Loucy (cell line): Measurements from ENCODE around the gene TMEM38B.

ENCODE experiments used
- H2AFZ ChIP-seq: fragments of 200-600 bp; sonication (generic); 2 replicates; pipeline ENCODE4 v1.6.0; 2016; ENCODE audit warnings: antibody characterized with exemption, mild to moderate bottlenecking, low read length, moderate library complexity
- H3F3A ChIP-seq: fragments of 200-600 bp; 2 replicates; pipeline ENCODE4 v1.6.0; 2016; ENCODE audit warnings: antibody characterized with exemption, low read depth, mild to moderate bottlenecking
- H3K27me3 ChIP-seq: fragments of 200-600 bp; sonication (generic); 2 replicates; pipeline ENCODE4 v1.6.1; 2014; ENCODE audit warnings: low read length, mild to moderate bottlenecking; ENCODE audit not compliant: insufficient read depth, poor library complexity, severe bottlenecking
- H3K36me3 ChIP-seq: fragments of 200-600 bp; sonication (generic); 2 replicates; pipeline ENCODE4 v1.6.1; 2016; ENCODE audit warnings: low read length; ENCODE audit not compliant: insufficient read depth
- H3K4me1 ChIP-seq: fragments of 200-600 bp; sonication (generic); 2 replicates; pipeline ENCODE4 v1.5.1; 2014; ENCODE audit warnings: low read length, mild to moderate bottlenecking; ENCODE audit not compliant: insufficient read depth, poor library complexity, severe bottlenecking
- H3K4me2 ChIP-seq: fragments of 200-600 bp; sonication (generic); 2 replicates; pipeline ENCODE4 v1.6.0; 2014; ENCODE audit warnings: antibody characterized with exemption, low read length, low read depth, mild to moderate bottlenecking; ENCODE audit not compliant: poor library complexity, severe bottlenecking
- H3K4me3 ChIP-seq: fragments of 200-600 bp; sonication (generic); 2 replicates; pipeline ENCODE4 v1.5.1; 2014; ENCODE audit warnings: low read length, mild to moderate bottlenecking, mixed read lengths; ENCODE audit not compliant: poor library complexity, severe bottlenecking
- H3K79me2 ChIP-seq: fragments of 200-600 bp; sonication (generic); 2 replicates; pipeline ENCODE4 v1.6.1; 2014; ENCODE audit warnings: low read length; ENCODE audit not compliant: insufficient read depth
- H3K9ac ChIP-seq: fragments of 200-600 bp; sonication (generic); 2 replicates; pipeline ENCODE4 v1.6.0; 2014; ENCODE audit warnings: mild to moderate bottlenecking, low read depth, low read length, moderate library complexity; ENCODE audit not compliant: poor library complexity, severe bottlenecking
- H3K9me2 ChIP-seq: fragments of 200-600 bp; sonication (generic); replicated peaks from 2 replicates; pipeline ENCODE4 v1.6.1; 2016; ENCODE audit warnings: low read depth, low read length, mixed read lengths
- H3K9me3 ChIP-seq: fragments of 200-600 bp; sonication (generic); 2 replicates; pipeline ENCODE4 v1.6.1; 2014; ENCODE audit warnings: mild to moderate bottlenecking, antibody characterized with exemption, low read length, low read depth; ENCODE audit not compliant: insufficient read depth
- H4K20me1 ChIP-seq: fragments of 200-600 bp; sonication (generic); 2 replicates; pipeline ENCODE4 v1.6.0; 2014; ENCODE audit warnings: antibody characterized with exemption, low read length, mild to moderate bottlenecking; ENCODE audit not compliant: insufficient read depth, poor library complexity, severe bottlenecking
- CTCF ChIP-seq: fragments of 200-600 bp; sonication (generic); conservative IDR thresholded peaks from 2 replicates; pipeline ENCODE4 v1.5.1; 2014; ENCODE audit warnings: mild to moderate bottlenecking, antibody characterized with exemption, low read length
- EZH2phosphoT487 ChIP-seq: fragments of 200-600 bp; IDR thresholded peaks from 2 replicates; pipeline ENCODE4 v1.6.1; 2018; ENCODE audit warnings: antibody characterized with exemption, mild to moderate bottlenecking, moderate library complexity, borderline replicate concordance

TMEM38B gene

GRCh38 chr9:105822814-105823213, 128.5 kb downstream of the TMEM38B start:
- Histone ChIP-seq H3K27me3 (no peaks in the 10 kb centered on the region), H3K4me1 (no peaks in the 10 kb centered on the region), H3K9me3 (no peaks in the 10 kb centered on the region), H3F3A (no peaks in the 10 kb centered on the region), H3K79me2 (no peaks in the 10 kb centered on the region), H3K4me2 (no peak overlapping the region), H3K9me2 (no peaks in the 10 kb centered on the region), H3K9ac (no peak overlapping the region), H3K4me3 (no peak overlapping the region), H4K20me1 (no peaks in the 10 kb centered on the region), H2AFZ (no peak overlapping the region), H3K36me3 (no peaks in the 10 kb centered on the region)
- TF ChIP-seq EZH2phosphoT487, result no peak
- no peak for TF ChIP-seq CTCF
